Fibroblast of villous mesenchyme (primary cell): ENCODE measurements around the gene NFATC2. TPM values are rescaled to one million over a fixed set of nuclear protein-coding genes. Genes with fewer than 3 reads are reported as not detected.

Experiments used
- DNase-seq: peaks from one replicate; pipeline ENCODE4 v3.0.0-alpha.2; 2010; ENCODE audit warnings: low read depth
- H3K4me3 ChIP-seq: 2 replicates; pipeline ENCODE4 v1.5.1; 2011; ENCODE audit warnings: low read depth, mild to moderate bottlenecking, low read length
- total RNA-seq: library from RNA; depleted of rRNA; stranded (reverse); fragments of >200 nt; gene quantifications from 2 replicates; pipeline ENCODE4 v1.2.3, GENCODE V29; 2012
- TF ChIP-seq, protein P1 (sequence below): IDR thresholded peaks from 2 replicates; pipeline ENCODE4 v1.5.1; 2012; ENCODE audit warnings: low read depth, mild to moderate bottlenecking, low read length; ENCODE audit not compliant: insufficient read depth

The NFATC2 gene
- total RNA-seq, 1 donor: under 0.01 TPM

DNA sequence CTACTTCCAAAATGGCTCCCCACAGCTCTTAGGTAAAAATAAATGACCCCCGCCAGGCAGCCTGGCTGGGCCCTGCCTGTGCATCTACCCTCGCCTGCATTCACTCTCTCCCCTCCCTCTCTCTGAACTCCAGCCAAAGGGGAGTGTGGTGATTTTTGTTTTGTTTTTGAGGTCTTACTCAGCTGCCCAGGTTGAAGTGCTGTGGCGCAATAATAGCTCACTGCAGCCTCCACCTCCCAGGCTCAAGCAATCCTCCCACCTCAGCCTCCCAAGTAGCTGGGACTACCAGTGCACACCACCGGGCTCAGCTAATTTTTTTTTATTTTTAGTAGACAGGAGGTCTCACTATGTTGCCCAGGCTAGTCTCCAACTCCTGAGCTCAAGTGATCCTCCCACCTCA, 15.8 kb downstream of the NFATC2 start:
- TF ChIP-seq, protein P1, sequence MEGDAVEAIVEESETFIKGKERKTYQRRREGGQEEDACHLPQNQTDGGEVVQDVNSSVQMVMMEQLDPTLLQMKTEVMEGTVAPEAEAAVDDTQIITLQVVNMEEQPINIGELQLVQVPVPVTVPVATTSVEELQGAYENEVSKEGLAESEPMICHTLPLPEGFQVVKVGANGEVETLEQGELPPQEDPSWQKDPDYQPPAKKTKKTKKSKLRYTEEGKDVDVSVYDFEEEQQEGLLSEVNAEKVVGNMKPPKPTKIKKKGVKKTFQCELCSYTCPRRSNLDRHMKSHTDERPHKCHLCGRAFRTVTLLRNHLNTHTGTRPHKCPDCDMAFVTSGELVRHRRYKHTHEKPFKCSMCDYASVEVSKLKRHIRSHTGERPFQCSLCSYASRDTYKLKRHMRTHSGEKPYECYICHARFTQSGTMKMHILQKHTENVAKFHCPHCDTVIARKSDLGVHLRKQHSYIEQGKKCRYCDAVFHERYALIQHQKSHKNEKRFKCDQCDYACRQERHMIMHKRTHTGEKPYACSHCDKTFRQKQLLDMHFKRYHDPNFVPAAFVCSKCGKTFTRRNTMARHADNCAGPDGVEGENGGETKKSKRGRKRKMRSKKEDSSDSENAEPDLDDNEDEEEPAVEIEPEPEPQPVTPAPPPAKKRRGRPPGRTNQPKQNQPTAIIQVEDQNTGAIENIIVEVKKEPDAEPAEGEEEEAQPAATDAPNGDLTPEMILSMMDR: no peak
- no peak for DNase-seq

DNA sequence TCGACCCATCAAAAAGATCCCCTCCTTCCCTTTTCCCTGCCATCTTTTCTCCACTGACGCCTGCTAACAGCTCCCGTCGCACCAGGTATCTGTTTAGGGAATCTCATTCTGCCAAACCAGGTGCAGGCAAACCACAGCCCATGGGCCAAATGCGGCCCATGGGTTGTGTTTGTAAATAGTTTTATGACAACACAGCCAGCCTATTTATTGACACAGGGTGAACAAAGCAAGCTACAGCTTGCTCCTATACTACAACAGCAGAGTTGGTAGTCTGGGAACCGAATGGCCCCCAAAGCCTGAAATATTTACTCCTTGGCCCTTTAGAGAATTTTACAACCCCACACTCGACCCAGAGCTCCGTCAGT, 16.4 kb downstream of the NFATC2 start:
- TF ChIP-seq, protein P1: no peak
- DNase-seq: no peak
- no peak overlapping the region for H3K4me3 ChIP-seq

More for the DNA sequence above, 15.8 kb downstream of the NFATC2 start:
- H3K4me3 ChIP-seq: no peak overlapping the region

DNA sequence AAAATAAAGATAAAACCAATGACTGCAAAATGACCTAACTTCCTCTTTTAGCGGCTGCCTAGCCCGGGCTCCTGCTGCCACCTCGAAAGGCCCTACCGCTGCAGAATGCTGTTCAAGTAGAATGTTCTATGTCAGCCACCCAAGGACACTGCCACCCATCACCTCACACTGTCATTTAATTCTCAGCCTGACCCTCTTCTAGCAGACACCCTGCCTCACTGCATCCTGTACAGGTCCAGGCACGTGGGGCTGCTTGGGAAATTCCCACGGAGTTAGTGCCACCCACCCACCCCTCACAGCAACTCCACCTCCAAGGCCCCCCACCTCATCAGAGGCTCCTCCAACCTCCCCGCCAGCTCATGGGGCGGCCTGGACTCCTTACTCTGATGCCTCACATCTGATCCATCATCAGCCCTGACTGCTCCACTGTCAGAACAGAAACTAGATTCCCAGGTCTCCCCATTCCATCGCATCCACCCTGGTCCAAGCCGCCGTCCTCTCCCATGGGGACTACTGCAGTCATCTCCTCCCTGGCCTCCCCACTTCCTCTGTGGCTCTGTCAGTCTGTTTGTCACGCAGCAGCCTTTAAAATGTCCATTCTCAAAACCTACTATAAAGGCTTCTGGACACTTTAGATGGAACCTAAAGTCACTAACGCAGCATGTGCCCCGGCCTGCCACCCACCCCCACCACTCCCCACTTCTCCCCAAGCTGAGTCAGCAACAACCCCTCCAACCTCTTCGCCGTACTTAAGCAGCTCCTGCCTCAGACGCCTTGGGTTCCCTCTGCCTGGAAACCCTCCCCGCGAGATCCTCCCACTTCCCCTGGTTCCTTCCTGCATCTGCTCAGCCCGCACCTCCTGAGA, 17.0 kb downstream of the NFATC2 start:
- H3K4me3 ChIP-seq: no peak overlapping the region
- no peak for DNase-seq

DNA sequence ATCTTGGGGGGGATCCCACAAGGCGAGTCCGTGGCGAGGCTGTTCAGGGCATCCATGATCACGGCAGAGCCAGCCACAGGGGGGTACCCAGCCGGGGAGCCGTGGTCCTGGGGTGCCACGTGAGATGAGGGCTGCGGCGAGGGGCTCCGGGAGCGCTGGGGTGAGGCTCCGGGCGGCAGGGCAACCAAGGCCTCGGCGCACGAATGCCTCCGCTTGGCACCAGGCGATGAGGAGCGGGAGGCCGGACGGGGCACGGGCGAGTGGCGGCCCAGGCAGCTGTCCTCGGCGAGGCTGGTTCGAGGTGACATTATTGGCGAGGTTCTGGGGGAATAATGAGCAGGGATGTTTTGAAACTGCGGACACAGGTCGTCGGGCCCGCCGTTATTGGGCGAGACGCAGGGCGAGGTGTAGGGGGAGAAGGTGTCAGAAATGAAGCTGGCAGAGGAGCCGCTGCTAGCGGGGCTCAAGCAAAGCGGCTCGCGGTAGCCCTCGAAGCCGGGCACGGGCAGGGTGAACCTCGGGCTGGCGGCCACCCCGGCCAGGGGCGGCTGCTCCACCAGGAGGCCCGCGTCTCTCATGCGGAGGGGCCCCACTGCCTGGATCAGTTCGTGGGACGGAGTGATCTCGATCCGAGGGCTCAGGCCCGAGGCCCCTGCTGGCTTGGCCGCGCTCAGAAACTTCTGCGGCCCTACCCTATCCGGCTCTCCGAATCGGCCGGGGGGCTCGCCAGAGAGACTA, 19.1 kb downstream of the NFATC2 start:
- H3K4me3 ChIP-seq: no peak overlapping the region
- TF ChIP-seq, protein P1: no peak
- DNase-seq: no peak

More for the DNA sequence above, 17.0 kb downstream of the NFATC2 start:
- TF ChIP-seq, protein P1: no peak

DNA sequence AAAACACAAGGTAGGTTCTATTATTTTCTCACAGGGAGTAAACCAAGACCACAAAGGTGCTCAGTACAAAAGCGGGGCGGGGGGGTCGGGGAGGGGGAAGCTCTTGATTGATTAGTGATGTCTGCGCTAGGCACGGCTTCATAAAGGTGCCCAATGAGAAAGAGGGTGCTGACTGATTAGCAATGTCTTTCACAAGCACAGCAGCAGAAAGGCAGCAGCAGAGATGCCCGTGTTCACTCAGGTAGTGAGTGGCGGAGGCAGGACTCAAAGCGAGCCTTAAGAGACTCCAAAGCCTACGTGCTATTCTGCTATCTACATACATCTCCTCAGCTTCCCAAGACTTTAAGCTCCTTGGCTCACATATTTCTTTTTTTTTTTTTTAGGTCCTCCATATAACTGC, 20.3 kb downstream of the NFATC2 start:
- TF ChIP-seq, protein P1: no peak
- no peak for DNase-seq
- H3K4me3 ChIP-seq: no peak overlapping the region

DNA sequence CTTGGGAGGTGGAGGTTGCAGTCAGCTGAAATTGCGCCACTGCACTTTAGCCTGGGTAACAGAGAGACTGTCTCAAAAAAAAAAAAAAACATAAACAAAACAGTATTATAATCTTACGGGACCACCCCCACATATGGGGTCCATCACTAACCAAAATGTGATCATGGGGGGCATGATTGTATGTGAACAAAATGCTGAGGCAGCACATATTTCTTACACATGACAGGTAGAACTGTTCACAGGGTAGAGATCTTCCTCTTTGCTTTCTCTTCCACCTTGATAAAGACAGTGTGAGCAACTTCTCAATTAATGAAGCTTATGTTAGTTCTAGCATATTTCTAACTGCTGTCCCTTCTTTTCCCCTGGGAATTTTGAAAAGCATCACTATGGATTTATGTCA, 24.7 kb downstream of the NFATC2 start:
- TF ChIP-seq, protein P1: no peak
- DNase-seq: no peak
- H3K4me3 ChIP-seq: no peak overlapping the region
